LoVo (cell line): ENCODE measurements around the gene PRKCQ.

Experiments
- DNase-seq: peaks from one replicate; pipeline ENCODE4 v3.0.0-alpha.2; 2016; ENCODE audit warnings: low spot score

The PRKCQ gene

GRCh38 chr10:6522230-6522629 lies 57.8 kb downstream of the PRKCQ start:
- no peak for DNase-seq

GRCh38 chr10:6520138-6520537 lies 59.9 kb downstream of the PRKCQ start:
- no peak for DNase-seq

GRCh38 chr10:6518791-6519429 lies 61.2 kb downstream of the PRKCQ start:
- no peak for DNase-seq

- no peak for DNase-seq
Observed at GRCh38 chr10:6516929-6517284, 63.2 kb downstream of the PRKCQ start.

- DNase-seq, result no peak
Observed at GRCh38 chr10:6516281-6516928, 63.7 kb downstream of the PRKCQ start.

GRCh38 chr10:6514844-6515780 lies 65.0 kb downstream of the PRKCQ start:
- no peak for DNase-seq

GRCh38 chr10:6514180-6514579 lies 65.9 kb downstream of the PRKCQ start:
- DNase-seq, result no peak

- DNase-seq, result no peak
Observed at GRCh38 chr10:6513476-6513875, 66.6 kb downstream of the PRKCQ start.

GRCh38 chr10:6512182-6512581 lies 67.9 kb downstream of the PRKCQ start:
- no peak for DNase-seq

GRCh38 chr10:6511347-6511746 lies 68.7 kb downstream of the PRKCQ start:
- DNase-seq, result no peak

- no peak for DNase-seq
Observed at GRCh38 chr10:6507311-6507710, 72.8 kb downstream of the PRKCQ start.

GRCh38 chr10:6505300-6505699 lies 74.8 kb downstream of the PRKCQ start:
- no peak for DNase-seq

GRCh38 chr10:6504296-6504695 lies 75.8 kb downstream of the PRKCQ start:
- no peak for DNase-seq

GRCh38 chr10:6503171-6503570 lies 76.9 kb downstream of the PRKCQ start:
- DNase-seq, result no peak

GRCh38 chr10:6501931-6502330 lies 78.1 kb downstream of the PRKCQ start:
- no peak for DNase-seq

- no peak for DNase-seq
Observed at GRCh38 chr10:6499974-6500373, 80.1 kb downstream of the PRKCQ start.

GRCh38 chr10:6498771-6499170 lies 81.3 kb downstream of the PRKCQ start:
- DNase-seq, result no peak

GRCh38 chr10:6497620-6498019 lies 82.5 kb downstream of the PRKCQ start:
- no peak for DNase-seq

- DNase-seq, result no peak
Observed at GRCh38 chr10:6494936-6495592, 85.0 kb downstream of the PRKCQ start.

GRCh38 chr10:6494442-6494819 lies 85.6 kb downstream of the PRKCQ start:
- DNase-seq, result no peak

GRCh38 chr10:6493521-6494441 lies 86.3 kb downstream of the PRKCQ start:
- DNase-seq, result no peak
